IMR-90 (cell line): ENCODE measurements around the gene COQ2. TPM values are rescaled to one million over a fixed set of nuclear protein-coding genes. Genes with fewer than 3 reads are reported as not detected.

Experiments
- ATAC-seq: fragments of 200-7000 bp; cut with Tn5 transposase; 2 replicates; pipeline ENCODE4 v1.9.1; 2020; ENCODE audit warnings: low read depth, mild to moderate bottlenecking, moderate library complexity
- BruUV-seq: library from RNA; stranded (reverse); fragments of 400-500 nt; replicated peaks from 2 replicates; lab custom pipeline; 2021; lab: Mats Ljungman, UMichigan
- CTCF ChIA-PET: fragments of 300-600 bp; formaldehyde crosslinking; extraction: SDS; loops from one replicate; lab custom pipeline; 2021; ENCODE audit warnings: antibody characterized with exemption; lab: Yijun Ruan, JAX
- POLR2A ChIA-PET: fragments of 300-600 bp; sonication (Branson Sonifier 250); formaldehyde crosslinking; loops from one replicate; lab custom pipeline; 2022; ENCODE audit warnings: antibody characterized with exemption; ENCODE audit not compliant: unreplicated experiment; lab: Charles Lee
- DNase-seq: peaks from one replicate; pipeline ENCODE4 v3.0.0; 2013
- H2AFZ ChIP-seq: replicated peaks from 2 replicates; pipeline ENCODE3; 2013; ENCODE audit warnings: low read length, mild to moderate bottlenecking; ENCODE audit not compliant: poor library complexity
- H2AK5ac ChIP-seq: 2 replicates; pipeline ENCODE4 v1.6.1; 2013; ENCODE audit warnings: low read depth, low read length, inconsistent platforms
- H2AK9ac ChIP-seq: replicated peaks from 2 replicates; pipeline ENCODE3; 2013; ENCODE audit warnings: mild to moderate bottlenecking, low read depth, low read length, moderate library complexity; ENCODE audit not compliant: poor library complexity
- H2BK120ac ChIP-seq: 2 replicates; pipeline ENCODE4 v1.6.1; 2013; ENCODE audit warnings: low read depth, low read length, inconsistent platforms
- H2BK15ac ChIP-seq: 3 replicates; pipeline ENCODE4 v1.6.1; 2013; ENCODE audit warnings: low read depth, low read length, inconsistent platforms
- H2BK20ac ChIP-seq: 2 replicates; pipeline ENCODE4 v1.6.1; 2013; ENCODE audit warnings: low read depth, mild to moderate bottlenecking, inconsistent platforms, low read length, moderate library complexity
- H2BK5ac ChIP-seq: 2 replicates; pipeline ENCODE4 v1.6.1; 2013; ENCODE audit warnings: mild to moderate bottlenecking, low read depth, low read length, inconsistent platforms; ENCODE audit not compliant: poor library complexity, severe bottlenecking
- H3K14ac ChIP-seq: replicated peaks from 2 replicates; pipeline ENCODE4 v1.6.1; 2013; ENCODE audit warnings: low read depth, low read length, inconsistent platforms
- H3K18ac ChIP-seq: 2 replicates; pipeline ENCODE4 v1.6.1; 2013; ENCODE audit warnings: low read depth, low read length, control low read depth
- H3K23ac ChIP-seq: 2 replicates; pipeline ENCODE4 v1.6.1; 2013; ENCODE audit warnings: low read depth, low read length, inconsistent platforms
- H3K27ac ChIP-seq: 2 replicates; pipeline ENCODE4 v1.5.1; 2013; ENCODE audit warnings: mild to moderate bottlenecking, control low read depth, low read length; ENCODE audit not compliant: insufficient read depth
- H3K27me3 ChIP-seq: 2 replicates; pipeline ENCODE4 v1.6.1; 2013; ENCODE audit warnings: low read length; ENCODE audit not compliant: control insufficient read depth, insufficient read depth
- H3K36me3 ChIP-seq: 2 replicates; pipeline ENCODE4 v1.6.1; 2013; ENCODE audit warnings: low read length, mixed read lengths; ENCODE audit not compliant: control insufficient read depth, insufficient read depth
- H3K4ac ChIP-seq: 2 replicates; pipeline ENCODE4 v1.6.1; 2013; ENCODE audit warnings: low read depth, low read length, inconsistent platforms
- H3K4me1 ChIP-seq: 2 replicates; pipeline ENCODE4 v1.6.1; 2013; ENCODE audit warnings: low read length, mixed read lengths; ENCODE audit not compliant: control insufficient read depth, insufficient read depth
- H3K4me2 ChIP-seq: 2 replicates; pipeline ENCODE4 v1.6.1; 2013; ENCODE audit warnings: low read depth, mild to moderate bottlenecking, control low read depth, low read length, moderate library complexity
- H3K4me3 ChIP-seq: 2 replicates; pipeline ENCODE4 v1.5.1; 2013; ENCODE audit warnings: low read depth, mild to moderate bottlenecking, control low read depth, low read length, moderate library complexity; ENCODE audit not compliant: insufficient read depth
- H3K56ac ChIP-seq: 2 replicates; pipeline ENCODE4 v1.6.1; 2013; ENCODE audit warnings: low read length, inconsistent platforms; ENCODE audit not compliant: insufficient read depth; ENCODE audit errors: extremely low read depth
- H3K79me1 ChIP-seq, 2 experiments: 2 replicates each; pipeline ENCODE4 v1.6.1; 2013; ENCODE audit warnings: low read length in 2 of 2, inconsistent platforms in 1 of 2, low read depth in 1 of 2
- H3K9ac ChIP-seq: 2 replicates; pipeline ENCODE4 v1.6.1; 2013; ENCODE audit warnings: low read depth, low read length, control low read depth
- H3K9me1 ChIP-seq: 2 replicates; pipeline ENCODE4 v1.6.1; 2013; ENCODE audit warnings: low read length, inconsistent platforms; ENCODE audit not compliant: insufficient read depth
- H3K9me3 ChIP-seq: 2 replicates; pipeline ENCODE4 v1.6.1; 2013; ENCODE audit warnings: low read length; ENCODE audit not compliant: control insufficient read depth, insufficient read depth
- H4K20me1 ChIP-seq: 2 replicates; pipeline ENCODE4 v1.6.1; 2013; ENCODE audit warnings: low read length, inconsistent platforms; ENCODE audit not compliant: insufficient read depth
- H4K5ac ChIP-seq: 2 replicates; pipeline ENCODE4 v1.6.1; 2013; ENCODE audit warnings: mild to moderate bottlenecking, low read depth, low read length, control low read depth
- H4K8ac ChIP-seq, 2 experiments: 2 replicates each; pipeline ENCODE4 v1.6.1; 2013; ENCODE audit warnings: low read depth in 2 of 2, low read length in 2 of 2, control low read depth in 1 of 2, inconsistent platforms in 1 of 2
- H4K91ac ChIP-seq: 2 replicates; pipeline ENCODE4 v1.6.1; 2013; ENCODE audit warnings: low read depth, low read length, inconsistent platforms; ENCODE audit not compliant: insufficient read depth
- BHLHE40 ChIP-seq: fragments of 150-350 bp; IDR thresholded peaks from 2 replicates; pipeline ENCODE4 v1.6.1; 2016; ENCODE audit warnings: mild to moderate bottlenecking, low read depth, low read length
- CEBPB ChIP-seq: IDR thresholded peaks from 2 replicates; pipeline ENCODE4 v1.6.1; 2012; ENCODE audit warnings: low read depth, low read length, improper control_type of control experiment
- CHD1 ChIP-seq: IDR thresholded peaks from 2 replicates; pipeline ENCODE4 v1.6.1; 2012; ENCODE audit warnings: low read depth, low read length, improper control_type of control experiment
- FOS ChIP-seq: fragments of 150-350 bp; IDR thresholded peaks from 2 replicates; pipeline ENCODE4 v1.6.1; 2016; ENCODE audit warnings: low read depth, low read length
- MAZ ChIP-seq: IDR thresholded peaks from 2 replicates; pipeline ENCODE4 v1.6.1; 2012; ENCODE audit warnings: low read depth, mild to moderate bottlenecking, low read length, improper control_type of control experiment, moderate library complexity, borderline replicate concordance
- POLR2A ChIP-seq: IDR thresholded peaks from 2 replicates; pipeline ENCODE4 v1.6.1; 2012; ENCODE audit warnings: mild to moderate bottlenecking, low read depth, low read length
- RFX5 ChIP-seq: IDR thresholded peaks from 2 replicates; pipeline ENCODE4 v1.8.0; 2012; ENCODE audit warnings: low read depth, mild to moderate bottlenecking, low read length, moderate library complexity
- SMC3 ChIP-seq: fragments of 150-350 bp; IDR thresholded peaks from 2 replicates; pipeline ENCODE4 v1.6.1; 2016; ENCODE audit warnings: low read depth, mild to moderate bottlenecking, antibody characterized with exemption, low read length, moderate library complexity
- WGBS, 2 experiments: methylation state at CpG; one replicate each; pipeline versions ENCODE4 v1.1.5 to v1.1.7; 2013; ENCODE audit warnings: missing lambda C conversion rate in 2 of 2; ENCODE audit not compliant: insufficient read length in 1 of 2; ENCODE audit errors: extremely low coverage in 2 of 2; 5-methylcytosine and 5-hydroxymethylcytosine counted together
- dilution Hi-C: fragments of 300-500 bp; cut with HindIII; formaldehyde crosslinking; loops from one replicate; pipeline ENCODE4 v1.14.3; 2018; ENCODE audit warnings: low sequenced_read_pairs; ENCODE audit not compliant: unreplicated experiment
- in situ Hi-C: fragments of 300-500 bp; cut with MboI; formaldehyde crosslinking; loops from 3 replicates; pipeline ENCODE4 v1.14.3; 2019; ENCODE audit warnings: low sequenced_read_pairs, inconsistent platforms, mixed read lengths
- intact Hi-C: fragments of 100-400 bp; cut with micrococcal nuclease; formaldehyde crosslinking; loops from 2 replicates; pipeline ENCODE4 v1.10.0; 2022
- polyA plus RNA-seq, 3 experiments: library from polyadenylated mRNA; depleted of rRNA; stranded (reverse); fragments of >200 nt; gene quantifications; 2 replicates each; pipeline ENCODE4 v1.2.3, GENCODE V29; 2012; ENCODE audit warnings: low replicate concordance in 1 of 3
- total RNA-seq: library from RNA; depleted of rRNA; stranded (reverse); fragments of >200 nt; gene quantifications from 2 replicates; pipeline ENCODE4 v1.2.3, GENCODE V29; 2012
- TF ChIP-seq, protein P1 (sequence below): fragments of 150-350 bp; IDR thresholded peaks from 2 replicates; pipeline ENCODE4 v1.6.1; 2016; ENCODE audit warnings: low read depth, mild to moderate bottlenecking, low read length, moderate library complexity, borderline replicate concordance
- TF ChIP-seq, protein P2 (sequence below): conservative IDR thresholded peaks from 2 replicates; pipeline ENCODE4 v1.5.1; 2012; ENCODE audit warnings: mild to moderate bottlenecking, low read depth, low read length, improper control_type of control experiment
- TF ChIP-seq, protein P3 (sequence below): fragments of 150-350 bp; IDR thresholded peaks from 2 replicates; pipeline ENCODE4 v1.6.1; 2017; ENCODE audit warnings: mild to moderate bottlenecking, antibody characterized with exemption, low read length, low read depth

The COQ2 gene
- total and polyA plus RNA-seq, 2 of the 4 experiments (the other 2 are of a cell fraction), result 7.3 to 7.4 TPM

DNA sequence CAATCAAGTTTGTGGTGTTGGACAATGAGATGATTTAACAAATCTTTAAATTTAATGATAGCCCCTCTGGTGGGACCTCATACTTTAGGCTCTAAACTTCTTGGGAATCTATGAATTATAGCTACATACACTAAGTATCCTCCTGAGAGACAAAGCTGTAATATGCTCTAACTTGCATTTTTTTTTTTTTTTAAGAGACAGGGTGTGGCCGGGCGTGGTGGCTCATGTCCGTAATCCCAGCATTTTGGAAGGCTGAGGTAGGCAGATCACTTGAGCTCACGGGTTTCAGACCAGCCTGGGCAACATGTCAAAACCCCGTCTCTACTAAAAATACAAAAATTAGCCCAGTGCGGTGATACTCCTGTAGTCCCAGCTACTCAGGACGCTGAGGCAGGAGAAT, 23.3 kb upstream of the COQ2 start:
- H2BK15ac ChIP-seq, result no peak overlapping the region
- H3K23ac ChIP-seq, result no peak overlapping the region
- H3K4ac ChIP-seq, result no peak overlapping the region
- H3K4me2 ChIP-seq, result no peak overlapping the region
- no peak overlapping the region for H3K14ac ChIP-seq
- H3K4me3 ChIP-seq, result no peak overlapping the region
- ATAC-seq (no peak), DNase-seq (no peak)
- H3K27me3 ChIP-seq, result peaks cover 13% of the 10 kb centered on the region
- H4K91ac ChIP-seq, result no peak overlapping the region
- no TSS peak for BruUV-seq
- no peaks in the 10 kb centered on the region for H4K20me1 ChIP-seq
- H3K4me1 ChIP-seq, result no peaks in the 10 kb centered on the region
- H2BK120ac ChIP-seq, result no peak overlapping the region
- H4K5ac ChIP-seq, result no peak overlapping the region
- no peak overlapping the region for H3K56ac ChIP-seq
- H2AFZ ChIP-seq, result no peak overlapping the region
- H3K18ac ChIP-seq, result no peak overlapping the region
- intact Hi-C loops, result no loop called here
- POLR2A ChIA-PET, result no interaction called here
- no peak overlapping the region for H4K8ac ChIP-seq
- no peaks in the 10 kb centered on the region for H3K79me1 ChIP-seq
- dilution Hi-C loops, result no loop called here
- H2AK9ac ChIP-seq, result no peak overlapping the region
- no peaks in the 10 kb centered on the region for H3K9me1 ChIP-seq
- no peaks in the 10 kb centered on the region for H3K9me3 ChIP-seq
- H2AK5ac ChIP-seq, result no peak overlapping the region
- TF ChIP-seq FOS (no peak), CEBPB (no peak), CHD1 (no peak), MAZ (no peak), RFX5 (no peak), SMC3 (no peak), BHLHE40 (no peak), POLR2A (no peak)
- TF ChIP-seq, protein P1, sequence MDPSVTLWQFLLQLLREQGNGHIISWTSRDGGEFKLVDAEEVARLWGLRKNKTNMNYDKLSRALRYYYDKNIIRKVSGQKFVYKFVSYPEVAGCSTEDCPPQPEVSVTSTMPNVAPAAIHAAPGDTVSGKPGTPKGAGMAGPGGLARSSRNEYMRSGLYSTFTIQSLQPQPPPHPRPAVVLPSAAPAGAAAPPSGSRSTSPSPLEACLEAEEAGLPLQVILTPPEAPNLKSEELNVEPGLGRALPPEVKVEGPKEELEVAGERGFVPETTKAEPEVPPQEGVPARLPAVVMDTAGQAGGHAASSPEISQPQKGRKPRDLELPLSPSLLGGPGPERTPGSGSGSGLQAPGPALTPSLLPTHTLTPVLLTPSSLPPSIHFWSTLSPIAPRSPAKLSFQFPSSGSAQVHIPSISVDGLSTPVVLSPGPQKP, result no peak
- TF ChIP-seq, protein P2, sequence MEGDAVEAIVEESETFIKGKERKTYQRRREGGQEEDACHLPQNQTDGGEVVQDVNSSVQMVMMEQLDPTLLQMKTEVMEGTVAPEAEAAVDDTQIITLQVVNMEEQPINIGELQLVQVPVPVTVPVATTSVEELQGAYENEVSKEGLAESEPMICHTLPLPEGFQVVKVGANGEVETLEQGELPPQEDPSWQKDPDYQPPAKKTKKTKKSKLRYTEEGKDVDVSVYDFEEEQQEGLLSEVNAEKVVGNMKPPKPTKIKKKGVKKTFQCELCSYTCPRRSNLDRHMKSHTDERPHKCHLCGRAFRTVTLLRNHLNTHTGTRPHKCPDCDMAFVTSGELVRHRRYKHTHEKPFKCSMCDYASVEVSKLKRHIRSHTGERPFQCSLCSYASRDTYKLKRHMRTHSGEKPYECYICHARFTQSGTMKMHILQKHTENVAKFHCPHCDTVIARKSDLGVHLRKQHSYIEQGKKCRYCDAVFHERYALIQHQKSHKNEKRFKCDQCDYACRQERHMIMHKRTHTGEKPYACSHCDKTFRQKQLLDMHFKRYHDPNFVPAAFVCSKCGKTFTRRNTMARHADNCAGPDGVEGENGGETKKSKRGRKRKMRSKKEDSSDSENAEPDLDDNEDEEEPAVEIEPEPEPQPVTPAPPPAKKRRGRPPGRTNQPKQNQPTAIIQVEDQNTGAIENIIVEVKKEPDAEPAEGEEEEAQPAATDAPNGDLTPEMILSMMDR, result no peak
- TF ChIP-seq, protein P3, sequence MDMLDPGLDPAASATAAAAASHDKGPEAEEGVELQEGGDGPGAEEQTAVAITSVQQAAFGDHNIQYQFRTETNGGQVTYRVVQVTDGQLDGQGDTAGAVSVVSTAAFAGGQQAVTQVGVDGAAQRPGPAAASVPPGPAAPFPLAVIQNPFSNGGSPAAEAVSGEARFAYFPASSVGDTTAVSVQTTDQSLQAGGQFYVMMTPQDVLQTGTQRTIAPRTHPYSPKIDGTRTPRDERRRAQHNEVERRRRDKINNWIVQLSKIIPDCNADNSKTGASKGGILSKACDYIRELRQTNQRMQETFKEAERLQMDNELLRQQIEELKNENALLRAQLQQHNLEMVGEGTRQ, result no peak
- H2BK20ac ChIP-seq, result no peak overlapping the region
- no peaks in the 10 kb centered on the region for H3K36me3 ChIP-seq
- no peak overlapping the region for H3K9ac ChIP-seq
- no peak overlapping the region for H2BK5ac ChIP-seq
- H3K27ac ChIP-seq, result no peak overlapping the region
- CTCF ChIA-PET, result no interaction called here
- no CpG with 5 or more reads among the region's 7 CpGs for WGBS, 2 experiments
- in situ Hi-C loops, result no loop called here
